Measurements from ENCODE around the gene LTO1. TPM values are rescaled to one million over a fixed set of nuclear protein-coding genes. Genes with fewer than 3 reads are reported as not detected.

Gene LTO1
- total RNA-seq, 4 donors from 2014 or later: 16.5 to 29.2 (median 19.3) TPM

- no peak for DNase-seq
- H3K4me1 ChIP-seq: peaks cover 13 to 23% (median 13%) of the 10 kb centered on the region in 3 donors
- intact Hi-C loops (cut with DNase I): no loop called here
- H3K4me3 ChIP-seq: no peak overlapping the region
- H3K9me3 ChIP-seq: no peaks in the 10 kb centered on the region
- no peaks in the 10 kb centered on the region for H3K27me3 ChIP-seq
- no peak for TF ChIP-seq POLR2A (IDR thresholded peaks at IDR 0.05)
- no peak for TF ChIP-seq CTCF (IDR thresholded peaks at IDR 0.05)
- H3K27ac ChIP-seq: no peak overlapping the region
- H3K36me3 ChIP-seq: peaks cover 0 to 60% (median 0%) of the 10 kb centered on the region in 3 donors
- 91% methylated on average over 6 of the region's 13 CpGs; no CpG with 5 or more reads in 1 of the 2 donors for WGBS, 2 donors
Measured at GRCh38 chr11:69662806-69663205, 12.3 kb downstream of the LTO1 start.

- Histone ChIP-seq H3K4me1 (peaks cover 7 to 18% (median 9%) of the 10 kb centered on the region in 3 donors), H3K27me3 (no peaks in the 10 kb centered on the region), H3K9me3 (no peaks in the 10 kb centered on the region), H3K36me3 (peaks cover 0 to 53% (median 0%) of the 10 kb centered on the region in 3 donors), H3K27ac (no peak overlapping the region), H3K4me3 (no peak overlapping the region)
- DNase-seq: no peak
- intact Hi-C loops (cut with DNase I): no loop called here
- WGBS, 2 donors: 81 to 86% methylated on average over 12 to 13 of the region's 16 CpGs
- TF ChIP-seq POLR2A (IDR thresholded peaks at IDR 0.05): no peak
- TF ChIP-seq CTCF (IDR thresholded peaks at IDR 0.05): no peak
Measured at GRCh38 chr11:69662021-69662698, 13.0 kb downstream of the LTO1 start.

GRCh38 chr11:69661413-69661715 is 13.8 kb downstream of the LTO1 start:
- WGBS, 2 donors: 73 to 86% methylated on average over 6 to 10 of the region's 10 CpGs
- Histone ChIP-seq H3K4me3 (no peak overlapping the region), H3K4me1 (peaks cover 0 to 10% (median 2%) of the 10 kb centered on the region in 3 donors), H3K9me3 (no peaks in the 10 kb centered on the region), H3K27me3 (no peaks in the 10 kb centered on the region), H3K36me3 (peaks cover 0 to 45% (median 0%) of the 10 kb centered on the region in 3 donors), H3K27ac (no peak overlapping the region)
- no peak for TF ChIP-seq CTCF (IDR thresholded peaks at IDR 0.05)
- TF ChIP-seq POLR2A (IDR thresholded peaks at IDR 0.05): no peak
- no peak for DNase-seq
- intact Hi-C loops (cut with DNase I): no loop called here

- intact Hi-C loops (cut with DNase I): no loop called here
- no peak for DNase-seq
Measured at GRCh38 chr11:69660001-69660500, 15.1 kb downstream of the LTO1 start.

More at GRCh38 chr11:69660001-69660500, 15.1 kb downstream of the LTO1 start:
- WGBS, 2 donors: 94 to 100% methylated on average over 4 of the region's 4 CpGs
- H3K27me3 ChIP-seq: no peaks in the 10 kb centered on the region
- no peak overlapping the region for H3K27ac ChIP-seq
- TF ChIP-seq CTCF (IDR thresholded peaks at IDR 0.05) (no peak), POLR2A (IDR thresholded peaks at IDR 0.05) (no peak)
- H3K36me3 ChIP-seq: peaks cover 0 to 32% (median 0%) of the 10 kb centered on the region in 3 donors
- H3K4me3 ChIP-seq: no peak overlapping the region
- no peaks in the 10 kb centered on the region for H3K9me3 ChIP-seq
- peaks cover under 1 to 11% (median 1%) of the 10 kb centered on the region in 3 donors for H3K4me1 ChIP-seq

All from esophagus squamous epithelium (tissue), 5 donors.